HepG2 (cell line): ENCODE results near the gene TNFAIP2. TPM values are rescaled to one million over a fixed set of nuclear protein-coding genes. Genes with fewer than 3 reads are reported as not detected.

ENCODE experiments used
- FOXK2 ChIP-seq: fragments of 450-650 bp; IDR thresholded peaks from 2 replicates; pipeline ENCODE4 v1.6.1; 2016
- HCFC1 ChIP-seq: fragments of 150-350 bp; IDR thresholded peaks from 2 replicates; pipeline ENCODE4 v1.6.1; 2014; ENCODE audit warnings: low read depth, low read length
- KDM5A ChIP-seq: fragments of 200-600 bp; sonication (generic); IDR thresholded peaks from 2 replicates; pipeline ENCODE4 v1.7.0; 2018; ENCODE audit warnings: antibody characterized with exemption, mild to moderate bottlenecking, low read length, borderline replicate concordance
- NCOA5 ChIP-seq: sonication (generic); formaldehyde crosslinking; IDR thresholded peaks from 2 replicates; pipeline ENCODE4 v1.4.0; 2020; ENCODE audit warnings: missing genetic modification reagents
- POLR2AphosphoS5 ChIP-seq: IDR thresholded peaks from 2 replicates; pipeline ENCODE4 v1.6.1; 2012; ENCODE audit warnings: low read depth, low read length
- SMAD3 ChIP-seq: sonication (generic); formaldehyde crosslinking; IDR thresholded peaks from 2 replicates; pipeline ENCODE4 v1.4.0; 2020; ENCODE audit warnings: missing genetic modification reagents
- SP4 ChIP-seq: sonication (generic); formaldehyde crosslinking; IDR thresholded peaks from 2 replicates; pipeline ENCODE4 v1.8.1; 2023; ENCODE audit warnings: mild to moderate bottlenecking, missing genetic modification reagents
- ZFP82 ChIP-seq: sonication (generic); formaldehyde crosslinking; IDR thresholded peaks from 2 replicates; pipeline ENCODE4 v1.5.1; 2020; ENCODE audit warnings: mild to moderate bottlenecking, missing genetic modification reagents, borderline replicate concordance
- ZFP90 ChIP-seq: sonication (generic); formaldehyde crosslinking; IDR thresholded peaks from 2 replicates; pipeline ENCODE4 v1.8.0; 2022; ENCODE audit warnings: missing genetic modification reagents, mild to moderate bottlenecking, inconsistent platforms, borderline replicate concordance
- ZMYM2 ChIP-seq: sonication (generic); formaldehyde crosslinking; IDR thresholded peaks from 2 replicates; pipeline ENCODE4 v1.8.0; 2022; ENCODE audit warnings: mild to moderate bottlenecking, missing genetic modification reagents
- ZNF329 ChIP-seq: sonication (generic); formaldehyde crosslinking; IDR thresholded peaks from 2 replicates; pipeline ENCODE4 v1.9.0; 2021; ENCODE audit warnings: low read depth, mild to moderate bottlenecking, missing genetic modification reagents
- ZNF619 ChIP-seq: sonication (generic); formaldehyde crosslinking; IDR thresholded peaks from 2 replicates; pipeline ENCODE4 v1.4.0; 2020; ENCODE audit warnings: mild to moderate bottlenecking, missing genetic modification reagents
- ZNF629 ChIP-seq: sonication (generic); formaldehyde crosslinking; conservative IDR thresholded peaks from 2 replicates; pipeline ENCODE4 v1.5.0; 2020; ENCODE audit warnings: missing genetic modification reagents
- polyA plus RNA-seq, 8 experiments: library from polyadenylated mRNA; depleted of rRNA in 3 of 8; stranded (reverse) in 7 of 8; unstranded in 1 of 8; fragments of >200 nt; fragmentation: Illumina TruSeq in 4 of 8; extraction: Trizol in 4 of 8; gene quantifications; 2 replicates each; pipeline versions ENCODE4 v1.2.1 to v1.2.3, GENCODE V29; 2011 to 2016; ENCODE audit warnings: low read depth in 4 of 8, missing spikeins in 1 of 8, mixed read lengths in 1 of 8; ENCODE audit not compliant: insufficient read depth in 1 of 8
- total RNA-seq, 5 experiments: library from RNA; depleted of rRNA; stranded (reverse); fragments of >200 nt; fragmentation: Illumina TruSeq; extraction: Trizol; gene quantifications; 2 replicates each; pipeline ENCODE4 v1.2.3, GENCODE V29; 2016; ENCODE audit warnings: low read depth in 1 of 5
- TF ChIP-seq, protein P1 (sequence below): IDR thresholded peaks from 2 replicates; pipeline ENCODE4 v1.6.1; 2016; ENCODE audit warnings: mild to moderate bottlenecking
- TF ChIP-seq, protein P2 (sequence below): sonication (generic); formaldehyde crosslinking; IDR thresholded peaks from 2 replicates; pipeline ENCODE4 v1.4.0; 2020; ENCODE audit warnings: mild to moderate bottlenecking, missing genetic modification reagents, borderline replicate concordance

The TNFAIP2 gene
- total and polyA plus RNA-seq, 2 of the 13 experiments (the other 11 are each of a cell fraction or from before 2014, with no cell fraction given): 0.46 to 1.5 TPM

DNA sequence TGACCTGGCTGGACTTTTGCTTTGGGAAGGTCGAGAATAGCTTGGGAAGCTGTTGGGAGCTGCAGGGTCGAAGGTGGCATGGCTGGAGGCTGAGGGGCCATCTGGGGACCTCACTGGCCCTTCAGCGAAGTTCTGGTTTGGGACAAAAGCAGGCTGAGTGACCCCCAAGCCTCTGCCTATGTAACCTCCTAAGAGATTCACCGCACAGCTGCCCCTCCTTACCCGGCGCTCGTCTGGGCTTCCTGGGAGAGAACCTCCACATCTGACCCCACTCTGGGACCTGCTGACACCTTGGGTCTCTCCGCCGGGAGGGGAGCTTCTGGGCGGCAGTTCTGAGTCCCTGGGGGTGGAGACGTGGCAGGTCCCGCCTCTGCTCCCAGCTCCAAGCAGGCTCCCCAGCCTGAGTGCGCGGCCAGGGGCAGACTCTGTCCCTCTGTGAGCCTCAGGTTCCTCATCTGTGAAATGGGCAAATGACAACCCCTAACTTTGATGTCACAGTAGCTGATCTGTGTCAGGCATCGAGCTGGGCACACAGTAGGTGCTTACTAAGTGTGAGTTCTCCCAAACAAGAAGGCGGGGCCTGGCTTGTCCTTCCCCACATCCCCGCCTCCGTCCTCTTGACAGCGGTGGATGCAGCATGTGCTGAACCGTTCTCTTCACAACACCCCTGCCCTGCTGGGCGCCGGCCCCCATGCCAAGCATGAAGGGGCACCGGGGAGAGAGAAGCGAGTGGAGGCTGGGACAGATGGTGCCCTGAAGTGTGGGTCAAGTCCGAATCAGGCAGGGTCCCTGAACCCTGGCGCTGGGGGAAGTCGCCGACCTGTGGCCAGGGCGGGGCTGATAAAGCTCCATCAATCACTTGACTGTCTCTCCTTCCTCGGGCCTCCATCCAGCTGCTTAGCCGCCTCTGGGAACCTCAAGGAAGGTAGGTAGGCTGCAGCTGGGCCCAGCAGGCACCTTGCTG, 25.0 kb upstream of the TNFAIP2 start (continued):
- TF ChIP-seq ZFP82 (CRISPR knock-in tag) (no peak), HCFC1 (no peak), KDM5A (no peak), SP4 (CRISPR knock-in tag) (no peak), ZFP90 (no peak), ZNF629 (peak; percentile 98), SMAD3 (CRISPR knock-in tag) (no peak), ZMYM2 (0 out of 2 replicates have a peak, but pooled peaks have one; percentile 20), NCOA5 (no peak), ZNF329 (no peak), ZNF619 (CRISPR knock-in tag) (0 out of 2 replicates have a peak, but pooled peaks have one; percentile 57), POLR2AphosphoS5 (no peak), FOXK2 (no peak)
- TF ChIP-seq, protein P1, sequence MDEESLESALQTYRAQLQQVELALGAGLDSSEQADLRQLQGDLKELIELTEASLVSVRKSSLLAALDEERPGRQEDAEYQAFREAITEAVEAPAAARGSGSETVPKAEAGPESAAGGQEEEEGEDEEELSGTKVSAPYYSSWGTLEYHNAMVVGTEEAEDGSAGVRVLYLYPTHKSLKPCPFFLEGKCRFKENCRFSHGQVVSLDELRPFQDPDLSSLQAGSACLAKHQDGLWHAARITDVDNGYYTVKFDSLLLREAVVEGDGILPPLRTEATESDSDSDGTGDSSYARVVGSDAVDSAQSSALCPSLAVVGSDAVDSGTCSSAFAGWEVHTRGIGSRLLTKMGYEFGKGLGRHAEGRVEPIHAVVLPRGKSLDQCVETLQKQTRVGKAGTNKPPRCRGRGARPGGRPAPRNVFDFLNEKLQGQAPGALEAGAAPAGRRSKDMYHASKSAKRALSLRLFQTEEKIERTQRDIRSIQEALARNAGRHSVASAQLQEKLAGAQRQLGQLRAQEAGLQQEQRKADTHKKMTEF (CRISPR knock-in tag): no peak
- TF ChIP-seq, protein P2, sequence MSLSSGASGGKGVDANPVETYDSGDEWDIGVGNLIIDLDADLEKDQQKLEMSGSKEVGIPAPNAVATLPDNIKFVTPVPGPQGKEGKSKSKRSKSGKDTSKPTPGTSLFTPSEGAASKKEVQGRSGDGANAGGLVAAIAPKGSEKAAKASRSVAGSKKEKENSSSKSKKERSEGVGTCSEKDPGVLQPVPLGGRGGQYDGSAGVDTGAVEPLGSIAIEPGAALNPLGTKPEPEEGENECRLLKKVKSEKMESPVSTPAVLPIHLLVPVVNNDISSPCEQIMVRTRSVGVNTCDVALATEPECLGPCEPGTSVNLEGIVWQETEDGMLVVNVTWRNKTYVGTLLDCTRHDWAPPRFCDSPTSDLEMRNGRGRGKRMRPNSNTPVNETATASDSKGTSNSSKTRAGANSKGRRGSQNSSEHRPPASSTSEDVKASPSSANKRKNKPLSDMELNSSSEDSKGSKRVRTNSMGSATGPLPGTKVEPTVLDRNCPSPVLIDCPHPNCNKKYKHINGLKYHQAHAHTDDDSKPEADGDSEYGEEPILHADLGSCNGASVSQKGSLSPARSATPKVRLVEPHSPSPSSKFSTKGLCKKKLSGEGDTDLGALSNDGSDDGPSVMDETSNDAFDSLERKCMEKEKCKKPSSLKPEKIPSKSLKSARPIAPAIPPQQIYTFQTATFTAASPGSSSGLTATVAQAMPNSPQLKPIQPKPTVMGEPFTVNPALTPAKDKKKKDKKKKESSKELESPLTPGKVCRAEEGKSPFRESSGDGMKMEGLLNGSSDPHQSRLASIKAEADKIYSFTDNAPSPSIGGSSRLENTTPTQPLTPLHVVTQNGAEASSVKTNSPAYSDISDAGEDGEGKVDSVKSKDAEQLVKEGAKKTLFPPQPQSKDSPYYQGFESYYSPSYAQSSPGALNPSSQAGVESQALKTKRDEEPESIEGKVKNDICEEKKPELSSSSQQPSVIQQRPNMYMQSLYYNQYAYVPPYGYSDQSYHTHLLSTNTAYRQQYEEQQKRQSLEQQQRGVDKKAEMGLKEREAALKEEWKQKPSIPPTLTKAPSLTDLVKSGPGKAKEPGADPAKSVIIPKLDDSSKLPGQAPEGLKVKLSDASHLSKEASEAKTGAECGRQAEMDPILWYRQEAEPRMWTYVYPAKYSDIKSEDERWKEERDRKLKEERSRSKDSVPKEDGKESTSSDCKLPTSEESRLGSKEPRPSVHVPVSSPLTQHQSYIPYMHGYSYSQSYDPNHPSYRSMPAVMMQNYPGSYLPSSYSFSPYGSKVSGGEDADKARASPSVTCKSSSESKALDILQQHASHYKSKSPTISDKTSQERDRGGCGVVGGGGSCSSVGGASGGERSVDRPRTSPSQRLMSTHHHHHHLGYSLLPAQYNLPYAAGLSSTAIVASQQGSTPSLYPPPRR (CRISPR knock-in tag): no peak
